ENCODE data around the gene CLCA4.
"Not testable (repeated sequence)": the region's sequence is repeated elsewhere in the genome, so short reads cannot be mapped to it uniquely, and the experiment has no call there.

The CLCA4 gene, protein sequence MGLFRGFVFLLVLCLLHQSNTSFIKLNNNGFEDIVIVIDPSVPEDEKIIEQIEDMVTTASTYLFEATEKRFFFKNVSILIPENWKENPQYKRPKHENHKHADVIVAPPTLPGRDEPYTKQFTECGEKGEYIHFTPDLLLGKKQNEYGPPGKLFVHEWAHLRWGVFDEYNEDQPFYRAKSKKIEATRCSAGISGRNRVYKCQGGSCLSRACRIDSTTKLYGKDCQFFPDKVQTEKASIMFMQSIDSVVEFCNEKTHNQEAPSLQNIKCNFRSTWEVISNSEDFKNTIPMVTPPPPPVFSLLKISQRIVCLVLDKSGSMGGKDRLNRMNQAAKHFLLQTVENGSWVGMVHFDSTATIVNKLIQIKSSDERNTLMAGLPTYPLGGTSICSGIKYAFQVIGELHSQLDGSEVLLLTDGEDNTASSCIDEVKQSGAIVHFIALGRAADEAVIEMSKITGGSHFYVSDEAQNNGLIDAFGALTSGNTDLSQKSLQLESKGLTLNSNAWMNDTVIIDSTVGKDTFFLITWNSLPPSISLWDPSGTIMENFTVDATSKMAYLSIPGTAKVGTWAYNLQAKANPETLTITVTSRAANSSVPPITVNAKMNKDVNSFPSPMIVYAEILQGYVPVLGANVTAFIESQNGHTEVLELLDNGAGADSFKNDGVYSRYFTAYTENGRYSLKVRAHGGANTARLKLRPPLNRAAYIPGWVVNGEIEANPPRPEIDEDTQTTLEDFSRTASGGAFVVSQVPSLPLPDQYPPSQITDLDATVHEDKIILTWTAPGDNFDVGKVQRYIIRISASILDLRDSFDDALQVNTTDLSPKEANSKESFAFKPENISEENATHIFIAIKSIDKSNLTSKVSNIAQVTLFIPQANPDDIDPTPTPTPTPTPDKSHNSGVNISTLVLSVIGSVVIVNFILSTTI

DNA sequence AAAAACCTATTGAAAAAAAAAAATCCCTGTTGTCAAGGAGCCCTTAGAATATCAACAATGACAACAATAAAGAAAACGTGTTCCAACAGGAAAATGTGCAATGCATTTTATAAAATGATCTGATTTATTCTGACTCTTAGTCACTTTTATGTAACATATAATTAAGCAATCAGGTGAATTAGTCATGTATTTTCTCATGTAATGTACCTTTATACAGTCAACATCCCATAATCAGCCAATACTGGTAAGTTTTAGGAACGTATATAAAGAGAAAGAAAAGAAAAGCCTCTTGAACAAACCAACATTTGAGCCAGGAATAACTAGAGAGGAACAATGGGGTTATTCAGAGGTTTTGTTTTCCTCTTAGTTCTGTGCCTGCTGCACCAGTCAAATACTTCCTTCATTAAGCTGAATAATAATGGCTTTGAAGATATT is at the start of gene CLCA4:
Gene CLCA4, plus strand, starts transcription at position 292 of the 435 bp plus-strand sequence. Its CDS starts 42 bp downstream, at position 334.
- FAIRE-seq, result no peak

DNA sequence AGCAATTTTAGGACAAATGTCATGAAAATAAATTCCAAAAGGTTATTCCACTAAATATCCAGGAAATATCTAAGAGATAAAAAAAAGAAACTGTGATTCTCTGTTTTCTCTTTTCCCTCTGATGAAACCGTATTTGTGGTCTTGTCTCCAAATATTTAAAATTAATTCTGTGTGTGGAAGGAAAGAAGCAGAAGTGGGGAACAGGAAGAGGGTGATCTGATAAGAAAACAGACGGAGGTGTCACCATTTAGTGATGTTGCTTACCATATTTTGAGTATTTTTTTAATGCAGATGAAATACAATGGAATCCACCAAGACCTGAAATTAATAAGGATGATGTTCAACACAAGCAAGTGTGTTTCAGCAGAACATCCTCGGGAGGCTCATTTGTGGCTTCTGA is 48.6 kb upstream of the CLCA4 start:
- no peak for FAIRE-seq

DNA sequence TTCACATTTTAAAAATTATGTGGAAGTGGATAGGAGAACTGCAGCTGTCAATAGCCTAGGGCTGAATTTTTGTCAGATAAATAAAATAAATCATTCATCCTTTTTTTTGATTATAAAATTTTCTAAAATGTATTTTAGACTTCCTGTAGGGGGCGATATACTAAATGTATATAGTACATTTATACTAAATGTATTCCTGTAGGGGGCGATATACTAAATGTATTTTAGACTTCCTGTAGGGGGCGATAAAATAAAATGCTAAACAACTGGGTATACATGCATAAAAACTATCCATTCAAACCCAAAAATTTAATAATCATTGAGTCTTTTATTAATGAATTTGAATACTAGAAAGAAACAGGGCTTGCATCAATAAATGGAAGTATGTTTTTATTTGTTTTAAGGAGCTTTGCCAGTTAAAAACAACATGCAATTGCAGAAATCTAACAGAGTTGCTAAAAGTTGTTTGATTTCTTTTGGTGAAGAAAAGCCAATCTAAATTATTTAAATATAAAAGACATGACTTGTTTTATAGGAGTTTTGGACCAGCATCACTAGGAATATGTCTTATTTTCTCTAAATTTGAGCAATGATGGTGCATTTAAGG is 46.8 kb upstream of the CLCA4 start:
- FAIRE-seq, result peak; percentile 95

DNA sequence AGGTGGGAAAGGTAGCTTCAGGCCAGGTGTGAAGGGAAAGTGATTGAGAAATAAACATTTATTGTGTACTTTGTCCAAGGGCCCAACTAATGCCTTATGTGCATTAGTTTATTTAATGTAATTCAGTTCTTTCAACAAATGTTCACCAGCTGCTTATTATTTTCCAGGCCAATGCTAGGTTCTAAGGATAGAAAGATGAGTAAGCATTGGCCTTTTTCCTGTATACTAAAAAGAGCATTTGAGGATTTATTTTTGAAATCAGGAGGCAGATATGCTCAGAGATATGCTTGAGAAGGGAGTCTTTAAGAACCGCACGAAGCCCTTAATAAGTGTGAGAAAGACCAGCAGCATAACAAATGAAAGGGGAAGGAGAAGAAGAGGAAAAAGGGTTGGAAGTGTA is 46.2 kb upstream of the CLCA4 start:
- FAIRE-seq, result no peak

DNA sequence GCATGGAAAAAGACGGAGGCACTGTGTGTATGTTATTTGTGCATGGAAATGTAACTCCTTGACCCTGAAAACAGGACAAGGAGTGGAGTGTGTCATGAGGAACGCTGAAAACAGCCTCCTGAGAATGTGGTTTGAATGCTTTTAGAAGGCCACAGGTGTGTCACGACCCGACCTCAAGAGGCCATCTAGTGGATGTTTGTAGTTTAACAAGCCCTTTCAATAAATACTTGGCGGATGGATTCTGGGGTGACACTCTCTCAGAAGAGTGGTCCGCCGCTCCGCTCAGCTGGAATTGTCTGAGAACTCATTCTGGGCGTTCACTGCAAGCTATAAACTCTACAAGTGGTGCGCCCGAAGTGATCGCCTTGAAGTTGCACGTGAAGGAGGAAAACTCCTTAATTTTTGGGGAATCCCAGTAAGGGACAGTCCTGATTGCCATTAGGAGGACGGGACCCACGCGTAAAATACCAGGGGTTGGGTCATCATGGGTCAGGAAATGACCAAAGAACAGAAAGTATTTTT is 44.7 kb upstream of the CLCA4 start:
- FAIRE-seq, result not testable (repeated sequence)

DNA sequence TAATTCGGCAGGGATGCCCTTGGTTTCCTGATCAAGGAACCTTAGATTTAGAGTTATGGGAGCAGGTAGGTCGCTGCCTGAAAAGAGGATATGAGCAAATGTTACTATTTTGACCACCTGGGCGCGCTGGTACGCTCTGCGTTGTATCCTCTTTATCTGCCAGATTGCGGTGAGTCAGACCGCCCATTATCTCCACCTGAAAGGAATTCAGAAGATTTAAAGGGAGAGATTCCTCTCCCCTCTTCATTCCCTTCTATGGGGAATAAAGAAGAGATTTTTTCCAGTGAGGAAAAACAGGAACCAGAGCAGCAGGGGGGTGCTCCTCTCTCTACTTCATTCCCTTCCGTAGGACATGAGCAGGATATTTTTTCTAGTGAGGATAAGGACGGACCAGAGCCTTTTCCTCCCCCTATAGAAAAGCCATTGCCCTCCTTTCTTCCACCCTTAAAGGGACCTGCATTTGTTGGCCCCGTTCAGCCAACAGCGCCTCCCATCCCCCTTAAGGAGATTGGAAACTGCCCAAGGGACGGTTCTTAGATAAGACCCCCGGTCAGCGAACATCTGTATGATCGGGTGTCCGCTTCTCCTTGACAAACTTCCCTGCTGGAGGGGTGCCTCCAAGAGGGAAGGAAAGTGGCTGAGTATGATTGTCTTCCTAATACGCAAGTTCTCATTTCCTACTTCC is 44.0 kb upstream of the CLCA4 start:
- no peak for FAIRE-seq

DNA sequence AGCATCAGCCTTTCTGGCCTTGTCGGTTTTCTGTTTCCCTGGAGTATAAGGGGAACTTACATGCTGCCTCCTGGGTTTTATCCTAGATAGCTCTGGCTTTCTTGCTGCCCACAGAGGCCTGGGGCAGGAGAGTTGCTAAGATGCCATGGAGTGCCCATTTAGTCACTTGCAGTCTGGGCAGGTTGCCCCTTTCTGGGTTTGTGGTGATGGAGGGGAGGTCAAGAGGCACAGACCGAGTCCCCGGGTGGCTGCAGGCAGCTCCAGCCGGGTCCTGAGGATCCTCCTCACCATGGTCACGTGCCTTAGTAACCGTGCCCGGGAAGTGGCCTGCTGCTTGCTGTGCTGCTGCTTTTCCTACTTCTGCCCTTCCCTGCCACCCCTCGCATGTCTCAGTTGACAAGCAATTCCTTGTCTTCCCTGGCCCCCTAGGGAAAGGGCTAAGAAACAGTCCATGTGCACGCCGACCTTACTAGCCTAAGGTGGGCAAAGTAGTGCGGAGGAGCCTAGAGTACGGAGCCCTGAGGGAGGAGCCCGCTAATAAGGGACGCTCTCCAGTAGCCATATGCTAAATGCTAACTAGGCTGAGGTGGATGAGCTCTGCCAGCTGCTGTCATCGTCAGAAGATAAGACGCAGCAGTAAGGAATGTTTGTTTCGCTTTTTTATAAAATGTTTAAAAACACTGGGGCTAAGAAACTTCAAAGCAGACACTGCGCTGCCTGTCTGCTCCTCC is 43.3 kb upstream of the CLCA4 start:
- FAIRE-seq, result no peak

DNA sequence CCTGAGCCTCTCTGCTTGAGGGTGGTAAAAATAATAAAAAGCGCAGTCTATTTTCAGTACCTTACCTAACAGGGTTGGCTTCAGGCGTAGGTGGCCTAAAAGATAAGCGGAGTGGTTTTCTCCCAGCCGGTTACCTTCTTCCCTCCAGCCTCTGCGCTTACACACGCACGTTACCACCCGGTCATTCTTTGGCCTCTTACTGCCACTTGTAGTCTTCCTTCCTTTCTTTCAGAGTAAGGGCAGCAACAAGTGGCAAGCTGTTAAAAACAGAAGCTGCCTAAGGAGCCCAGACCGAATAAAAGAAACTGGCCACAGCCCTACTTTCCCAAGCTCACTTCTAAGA is 42.8 kb upstream of the CLCA4 start:
- no peak for FAIRE-seq

DNA sequence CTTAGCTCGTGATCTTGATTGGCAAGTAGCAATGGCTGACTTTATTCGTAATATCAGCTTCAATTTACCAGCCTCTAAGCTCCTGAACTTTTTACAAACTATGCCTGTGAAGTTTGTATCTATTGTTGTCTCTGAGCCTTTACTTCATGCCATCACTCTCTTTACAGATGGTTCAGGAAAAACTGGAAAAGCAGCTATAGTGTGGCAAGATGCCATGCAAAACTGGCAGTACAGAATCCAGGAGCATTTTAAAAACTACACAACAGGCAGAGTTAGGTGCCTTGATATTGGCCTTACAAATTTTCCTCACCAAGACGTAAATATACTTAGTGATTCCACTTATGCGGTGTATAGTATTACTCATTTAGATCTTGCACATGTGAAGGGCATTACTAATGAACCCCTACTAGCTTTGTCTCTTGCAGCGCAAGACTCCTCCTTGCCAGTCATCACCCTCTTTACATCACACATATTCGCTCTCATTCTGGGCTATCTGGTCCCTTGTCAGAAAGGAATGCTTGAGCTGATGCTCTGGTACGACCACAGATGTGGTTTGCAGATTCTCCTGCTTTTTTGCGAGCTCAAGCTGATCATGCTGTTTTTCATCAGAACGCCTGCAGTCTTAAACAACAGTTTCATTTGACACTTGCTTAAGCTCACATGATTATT is 41.8 kb upstream of the CLCA4 start:
- no peak for FAIRE-seq

DNA sequence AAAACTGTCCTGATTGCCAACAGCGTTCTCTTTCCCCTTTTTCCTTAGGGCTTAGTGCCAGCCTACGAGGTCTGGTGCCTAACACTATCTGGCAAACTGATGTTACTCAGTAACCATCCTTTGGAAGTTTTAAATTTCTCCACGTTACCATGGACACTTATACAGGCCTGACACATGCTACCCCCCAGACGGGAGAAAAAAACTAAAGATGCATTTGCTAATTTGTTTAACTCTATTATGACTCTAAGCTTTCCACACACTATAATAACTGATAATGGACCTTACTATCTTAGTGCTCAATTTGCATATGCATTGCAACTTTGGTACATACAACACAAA is 41.3 kb upstream of the CLCA4 start:
- no peak for FAIRE-seq

DNA sequence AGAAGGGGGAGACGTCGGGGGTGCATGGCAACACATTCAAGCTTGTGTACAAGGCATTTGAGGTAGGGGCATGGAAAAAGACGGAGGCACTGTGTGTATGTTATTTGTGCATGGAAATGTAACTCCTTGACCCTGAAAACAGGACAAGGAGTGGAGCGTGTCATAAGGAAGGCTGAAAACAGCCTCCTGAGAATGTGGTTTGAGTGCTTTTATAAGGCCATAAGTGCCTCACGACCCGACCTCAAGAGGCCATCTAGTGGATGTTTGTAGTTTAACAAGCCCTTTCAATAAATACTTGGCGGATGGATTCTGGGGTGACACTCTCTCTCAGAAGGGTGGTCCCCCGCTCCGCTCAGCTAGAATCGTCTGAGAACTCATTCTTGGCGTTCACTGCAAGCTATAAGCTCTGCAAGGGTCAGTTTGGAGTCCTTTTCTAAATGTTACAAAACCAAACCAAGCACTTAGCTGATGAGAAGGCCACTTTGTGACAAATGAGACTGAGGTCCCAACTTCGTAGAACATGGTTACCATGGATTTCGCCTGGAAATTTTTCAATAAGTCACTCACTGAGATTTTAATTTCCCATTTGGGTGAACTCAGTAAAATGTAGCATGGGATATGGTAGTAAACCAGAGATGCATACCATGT is 38.8 kb upstream of the CLCA4 start:
- FAIRE-seq, result no peak

DNA sequence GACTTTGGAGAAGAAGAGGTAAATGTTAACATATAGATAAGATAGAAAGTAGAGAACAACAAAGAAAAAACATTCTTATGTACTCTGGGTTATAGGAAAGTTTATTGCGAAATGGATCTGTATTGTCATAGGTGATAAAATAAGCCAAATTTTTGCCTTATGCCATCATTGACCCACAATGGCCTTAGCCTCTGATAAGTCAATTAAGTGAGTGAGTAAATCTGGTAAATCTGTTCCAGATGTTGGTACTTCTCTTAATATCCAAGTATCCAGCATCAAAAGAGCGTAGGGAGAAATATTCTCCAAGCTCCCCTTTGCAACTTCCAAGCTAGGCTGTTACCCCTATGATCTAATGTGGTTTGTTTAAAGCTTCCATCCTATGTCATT is 38.3 kb upstream of the CLCA4 start:
- FAIRE-seq, result no peak

DNA sequence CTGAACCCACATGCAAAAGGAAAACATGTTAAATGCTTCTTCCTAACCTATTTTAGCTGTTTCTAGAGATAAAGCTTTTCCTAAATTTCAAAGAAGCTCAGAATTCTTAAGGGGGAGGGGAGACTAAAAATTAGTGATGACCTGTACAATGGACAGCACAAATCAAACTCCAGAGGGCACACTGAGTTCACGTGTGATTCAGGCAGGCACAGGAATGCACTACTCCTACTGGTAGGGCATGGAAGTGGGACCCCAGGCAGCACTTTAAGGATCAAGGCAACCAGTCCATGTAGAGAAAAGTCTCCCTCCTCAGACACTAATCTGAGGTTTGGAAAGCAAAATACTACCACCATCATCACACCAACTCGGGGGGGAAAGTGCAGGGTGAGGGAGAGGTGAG is 31.3 kb upstream of the CLCA4 start:
- no peak for FAIRE-seq

DNA sequence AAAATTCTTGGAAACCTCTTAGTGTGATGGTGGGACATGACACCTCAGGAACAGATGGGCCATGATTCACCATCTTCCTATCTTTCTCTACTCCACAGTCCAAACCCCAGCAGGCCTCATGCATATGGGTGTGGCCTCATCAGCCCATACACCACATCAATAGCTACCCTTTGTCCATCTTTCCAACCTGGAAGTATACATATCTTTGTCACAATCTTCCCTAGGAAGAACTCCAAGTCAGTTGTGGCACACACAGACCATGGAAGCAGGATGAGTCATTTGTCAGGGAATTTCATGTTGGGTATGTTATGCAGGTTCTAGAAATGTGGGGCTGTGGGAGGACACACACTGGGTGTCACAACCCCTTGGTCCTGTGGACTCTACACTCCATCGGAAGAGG is 30.5 kb upstream of the CLCA4 start:
- FAIRE-seq, result no peak

DNA sequence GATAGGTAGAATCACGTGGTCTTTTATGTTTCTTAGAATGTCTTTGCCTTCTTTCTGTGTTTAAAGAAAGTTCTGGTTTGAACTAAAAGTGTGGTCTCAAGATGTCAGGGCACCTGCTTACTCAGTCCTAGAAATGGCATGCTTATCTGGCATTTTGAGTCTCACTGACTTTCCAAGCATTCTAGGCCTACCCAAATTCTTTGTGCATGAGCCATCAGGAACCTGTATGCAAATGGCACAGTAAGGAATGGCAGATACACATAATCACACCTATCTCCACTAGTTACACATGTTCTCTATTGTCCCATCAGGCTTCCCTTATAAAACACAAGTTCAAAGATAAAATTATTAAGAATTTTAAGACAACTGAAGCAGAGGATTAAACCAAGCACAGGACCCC is 29.5 kb upstream of the CLCA4 start:
- FAIRE-seq, result no peak

DNA sequence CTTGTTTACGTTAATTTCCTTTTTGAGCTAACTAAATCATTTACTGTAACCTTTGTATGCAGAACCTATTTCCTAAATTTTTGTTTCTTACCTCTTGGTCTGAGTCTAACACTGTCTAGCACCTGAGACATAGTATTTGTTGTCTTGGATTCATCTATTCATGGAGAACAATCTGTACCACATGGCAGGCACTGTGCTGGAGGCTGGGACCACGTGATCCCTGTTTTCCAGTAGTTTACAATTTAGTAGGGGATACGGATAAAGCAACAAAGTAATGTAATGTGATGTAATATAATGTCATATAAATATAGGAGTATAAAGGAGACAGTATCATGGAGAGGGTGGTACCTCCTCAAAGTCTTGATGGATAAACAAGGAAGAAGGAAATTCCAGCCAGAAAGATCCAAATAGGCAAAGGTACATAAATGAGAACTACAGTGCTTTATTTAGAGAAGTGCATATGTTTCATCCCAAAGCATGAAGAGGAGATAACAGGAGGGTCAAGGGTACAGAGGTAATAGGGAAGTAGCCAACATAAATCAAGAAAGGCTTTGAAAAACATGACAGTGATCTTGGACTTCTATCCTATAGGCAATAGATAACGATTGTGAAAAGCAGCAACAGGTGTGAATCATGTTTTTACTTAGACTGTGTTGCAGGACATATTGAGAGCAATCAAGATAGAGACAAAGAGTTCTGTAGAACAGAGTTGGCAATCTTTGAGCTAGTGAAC is 25.9 kb upstream of the CLCA4 start:
- FAIRE-seq, result no peak

DNA sequence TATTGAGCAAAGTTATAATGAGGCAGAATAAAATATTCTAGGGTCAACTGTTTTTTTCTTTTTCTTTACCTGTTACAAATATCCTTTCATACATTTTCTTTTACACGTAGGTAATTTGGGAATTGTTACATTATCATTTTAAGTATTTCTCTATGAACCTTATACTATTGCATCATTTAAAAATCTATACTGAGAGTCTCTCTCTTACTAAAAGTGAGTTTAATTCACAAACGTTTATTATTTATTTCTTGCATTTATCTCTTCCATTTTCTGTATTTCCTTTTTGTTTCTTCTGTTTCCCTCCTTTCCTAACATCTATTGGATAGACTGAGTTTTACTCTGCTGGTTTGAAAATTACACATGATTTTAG is 25.4 kb upstream of the CLCA4 start:
- FAIRE-seq, result no peak

DNA sequence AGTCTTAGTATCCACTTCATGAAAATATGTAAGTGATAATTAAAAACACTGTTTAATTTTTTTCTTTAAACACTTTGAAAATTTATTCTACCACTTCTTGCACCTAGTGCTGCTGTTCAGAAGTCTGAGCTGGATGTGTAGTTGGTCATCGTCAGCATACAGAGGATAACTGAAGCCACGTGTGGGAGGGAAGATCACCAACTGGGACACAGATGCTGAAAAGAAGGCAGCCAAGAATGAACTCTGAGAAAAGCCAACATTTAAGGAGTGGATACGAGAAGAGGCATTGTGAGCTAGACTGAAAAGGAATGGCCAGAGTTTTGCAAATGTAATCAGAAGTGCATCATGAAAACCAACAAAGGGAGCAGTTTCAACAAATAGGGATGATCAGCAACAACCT is 24.6 kb upstream of the CLCA4 start:
- FAIRE-seq, result no peak

DNA sequence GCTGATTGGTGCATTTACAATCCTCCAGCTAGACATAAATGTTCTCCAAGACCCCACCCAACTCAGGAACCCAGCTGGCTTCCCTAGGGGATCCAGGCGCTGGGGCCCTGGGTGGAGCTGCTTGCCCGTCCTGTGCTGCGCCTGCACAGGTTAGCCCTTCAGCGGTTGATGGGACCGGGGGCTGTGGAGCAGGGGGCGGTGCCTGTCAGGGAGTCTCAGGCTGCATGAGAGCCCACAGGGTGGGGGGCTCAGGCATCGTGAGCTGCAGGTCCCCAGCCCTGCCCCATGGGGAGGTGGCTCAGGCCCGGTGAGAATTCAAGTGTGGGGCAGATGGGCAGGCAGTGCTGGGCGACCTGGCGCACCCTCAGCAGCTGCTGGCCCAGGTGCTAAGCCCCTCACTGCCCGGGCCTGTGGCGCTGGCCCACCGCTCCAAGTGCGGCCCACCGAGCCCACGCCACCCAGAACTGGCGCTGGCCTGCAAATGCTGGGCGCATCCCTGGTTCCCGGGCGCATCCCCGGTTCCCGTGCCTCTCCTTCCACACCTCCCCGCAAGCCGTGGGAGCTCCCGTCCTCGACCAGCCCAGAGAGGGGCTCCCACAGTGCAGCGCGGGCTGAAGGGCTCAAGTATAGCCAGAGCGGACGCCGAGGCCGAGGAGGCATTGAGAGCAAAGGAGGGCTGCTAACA is 23.1 kb upstream of the CLCA4 start:
- no peak for FAIRE-seq

DNA sequence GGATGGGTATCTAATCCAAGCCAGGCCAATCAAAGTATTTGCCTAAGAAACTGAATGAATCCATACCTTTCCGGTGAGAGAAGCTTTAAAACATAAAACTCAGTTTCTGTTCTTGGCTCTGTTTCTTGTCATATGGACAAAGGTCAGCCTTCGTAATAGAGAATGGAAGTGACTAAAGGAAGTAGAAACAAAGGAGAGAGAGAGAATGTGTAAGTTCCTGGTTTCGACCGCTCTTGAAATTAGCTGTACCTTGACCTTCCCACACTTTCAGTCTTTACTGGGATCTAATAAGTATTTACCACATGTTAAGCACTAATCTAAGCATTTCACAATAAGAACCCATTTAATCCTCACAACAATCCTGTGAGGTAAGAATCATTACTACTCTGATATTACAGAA is 19.6 kb upstream of the CLCA4 start:
- no peak for FAIRE-seq

All from G401.6 (cell line).